HEK293T (cell line): ENCODE data around the gene TLK1.

ENCODE experiments used
- CTCF ChIA-PET: fragments of 350-600 bp; formaldehyde crosslinking; extraction: SDS; loops from one replicate; lab custom pipeline; 2021; ENCODE audit warnings: antibody characterized with exemption, inconsistent platforms; lab: Yijun Ruan, JAX
- POLR2A ChIA-PET: fragments of 350-600 bp; formaldehyde crosslinking; extraction: SDS; loops from one replicate; lab custom pipeline; 2020; ENCODE audit warnings: antibody characterized with exemption, inconsistent platforms; lab: Yijun Ruan, JAX
- DNase-seq: peaks from one replicate; pipeline ENCODE4 v3.0.0; 2012; ENCODE audit warnings: mixed read lengths; ENCODE audit errors: extremely low spot score
- ARNT ChIP-seq: fragments of 450-650 bp; IDR thresholded peaks from 2 replicates; pipeline ENCODE4 v1.6.1; 2017; ENCODE audit warnings: mild to moderate bottlenecking
- BHLHE40 ChIP-seq: fragments of 450-650 bp; IDR thresholded peaks from 2 replicates; pipeline ENCODE4 v1.6.1; 2016; ENCODE audit warnings: mild to moderate bottlenecking, moderate library complexity, borderline replicate concordance
- CTBP1 ChIP-seq: fragments of 450-650 bp; IDR thresholded peaks from 2 replicates; pipeline ENCODE4 v1.6.1; 2016; ENCODE audit warnings: borderline replicate concordance
- ELF4 ChIP-seq: fragments of 450-650 bp; IDR thresholded peaks from 2 replicates; pipeline ENCODE4 v1.6.1; 2017; ENCODE audit warnings: antibody characterized with exemption
- FOXA1 ChIP-seq: fragments of 450-650 bp; IDR thresholded peaks from 2 replicates; pipeline ENCODE4 v1.6.1; 2016; ENCODE audit warnings: mild to moderate bottlenecking
- FOXK2 ChIP-seq: fragments of 450-650 bp; IDR thresholded peaks from 2 replicates; pipeline ENCODE4 v1.6.1; 2016; ENCODE audit warnings: mild to moderate bottlenecking
- FOXM1 ChIP-seq: fragments of 450-650 bp; IDR thresholded peaks from 2 replicates; pipeline ENCODE4 v1.6.1; 2017; ENCODE audit warnings: mild to moderate bottlenecking, borderline replicate concordance
- HDGF ChIP-seq: fragments of 450-650 bp; IDR thresholded peaks from 2 replicates; pipeline ENCODE4 v1.6.1; 2017; ENCODE audit warnings: antibody characterized with exemption, borderline replicate concordance
- L3MBTL2 ChIP-seq: fragments of 450-650 bp; conservative IDR thresholded peaks from 2 replicates; pipeline ENCODE4 v1.6.1; 2016; ENCODE audit warnings: mild to moderate bottlenecking
- LEF1 ChIP-seq: fragments of 450-650 bp; IDR thresholded peaks from 2 replicates; pipeline ENCODE4 v1.6.1; 2017; ENCODE audit warnings: mild to moderate bottlenecking, borderline replicate concordance
- NFRKB ChIP-seq: fragments of 450-650 bp; IDR thresholded peaks from 2 replicates; pipeline ENCODE4 v1.6.1; 2016; ENCODE audit warnings: mild to moderate bottlenecking, moderate library complexity
- SP1 ChIP-seq: fragments of 450-650 bp; IDR thresholded peaks from 2 replicates; pipeline ENCODE4 v1.6.1; 2017
- SUZ12 ChIP-seq: fragments of 450-650 bp; IDR thresholded peaks from 2 replicates; pipeline ENCODE4 v1.6.1; 2016; ENCODE audit warnings: mild to moderate bottlenecking
- TARDBP ChIP-seq: fragments of 450-650 bp; IDR thresholded peaks from 2 replicates; pipeline ENCODE4 v1.6.1; 2016
- ZNF384 ChIP-seq: fragments of 450-650 bp; IDR thresholded peaks from 2 replicates; pipeline ENCODE4 v1.6.1; 2016
- TF ChIP-seq, protein P1 (sequence below): fragments of 450-650 bp; IDR thresholded peaks from 2 replicates; pipeline ENCODE4 v1.6.1; 2016

Gene TLK1

DNA sequence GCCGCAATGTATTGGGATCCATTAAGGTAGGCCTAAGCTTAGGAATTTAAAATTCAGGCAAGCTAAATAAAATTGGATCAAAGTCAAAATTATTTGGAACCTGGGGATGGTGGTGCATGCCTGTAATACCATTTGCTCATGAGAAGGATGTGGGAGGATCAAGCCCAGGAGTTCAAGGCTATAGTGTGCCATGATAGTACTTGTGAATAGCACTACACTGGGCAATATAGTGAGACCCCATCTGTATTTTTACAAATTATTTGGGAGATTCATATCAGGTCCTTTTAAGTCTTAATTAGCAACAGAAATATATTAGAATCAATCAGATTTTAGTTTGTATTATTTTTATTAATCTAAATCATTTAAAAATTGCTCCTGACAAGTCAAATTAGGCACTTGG lies 39.8 kb upstream of the TLK1 start:
- ChIA-PET POLR2A (no interaction called here), CTCF (no interaction called here)
- no peak for DNase-seq
- TF ChIP-seq ARNT: no peak
- no peak for TF ChIP-seq FOXK2
- no peak for TF ChIP-seq ZNF384
- TF ChIP-seq SUZ12: no peak
- TF ChIP-seq L3MBTL2: no peak
- no peak for TF ChIP-seq NFRKB
- TF ChIP-seq BHLHE40: no peak
- TF ChIP-seq LEF1: no peak
- TF ChIP-seq HDGF: no peak
- TF ChIP-seq CTBP1: no peak
- TF ChIP-seq, protein P1, sequence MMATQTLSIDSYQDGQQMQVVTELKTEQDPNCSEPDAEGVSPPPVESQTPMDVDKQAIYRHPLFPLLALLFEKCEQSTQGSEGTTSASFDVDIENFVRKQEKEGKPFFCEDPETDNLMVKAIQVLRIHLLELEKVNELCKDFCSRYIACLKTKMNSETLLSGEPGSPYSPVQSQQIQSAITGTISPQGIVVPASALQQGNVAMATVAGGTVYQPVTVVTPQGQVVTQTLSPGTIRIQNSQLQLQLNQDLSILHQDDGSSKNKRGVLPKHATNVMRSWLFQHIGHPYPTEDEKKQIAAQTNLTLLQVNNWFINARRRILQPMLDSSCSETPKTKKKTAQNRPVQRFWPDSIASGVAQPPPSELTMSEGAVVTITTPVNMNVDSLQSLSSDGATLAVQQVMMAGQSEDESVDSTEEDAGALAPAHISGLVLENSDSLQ: no peak
- no peak for TF ChIP-seq TARDBP
- no peak for TF ChIP-seq ELF4
- TF ChIP-seq SP1: no peak
- TF ChIP-seq FOXM1: no peak
- no peak for TF ChIP-seq FOXA1

DNA sequence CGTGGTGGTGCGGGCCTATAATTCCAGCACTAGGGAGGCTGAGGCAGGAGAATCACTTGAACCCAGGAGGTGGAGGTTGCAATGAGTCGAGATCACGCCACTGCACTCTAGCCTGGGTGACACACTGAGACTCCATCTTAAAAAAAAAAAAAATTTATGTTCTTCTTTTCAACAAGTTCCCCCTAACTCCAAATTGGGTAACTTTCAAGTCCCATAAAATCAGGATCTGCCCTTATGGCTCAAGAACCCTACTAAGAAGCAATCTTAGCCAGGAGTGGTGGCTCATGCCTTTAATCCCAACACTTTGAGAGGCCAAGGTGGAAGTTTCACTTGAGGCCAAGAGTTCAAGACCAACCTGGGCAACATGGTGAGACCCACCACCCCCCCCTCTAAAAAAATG lies 30.3 kb upstream of the TLK1 start:
- DNase-seq: no peak
- TF ChIP-seq BHLHE40: no peak
- POLR2A ChIA-PET: no interaction called here
- CTCF ChIA-PET: no interaction called here

DNA sequence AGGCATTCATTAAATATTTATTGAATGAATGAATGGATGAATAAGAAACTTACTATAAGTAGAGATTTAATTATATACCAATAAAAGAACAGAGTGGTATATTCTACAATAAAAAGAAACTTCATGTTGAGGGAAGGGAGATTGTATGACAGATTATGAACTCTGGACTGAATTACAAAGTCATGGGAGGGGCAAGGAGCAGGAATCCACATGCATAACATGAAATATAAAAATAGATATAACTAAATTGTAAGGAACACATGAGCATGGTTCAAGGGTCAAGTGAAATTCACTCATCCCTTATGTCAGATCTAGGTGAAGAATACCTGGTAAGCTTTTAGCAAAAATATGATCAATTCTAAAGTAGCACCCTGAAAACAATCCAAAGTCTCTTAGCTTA lies 27.1 kb upstream of the TLK1 start:
- CTCF ChIA-PET: no interaction called here
- no peak for DNase-seq
- POLR2A ChIA-PET: no interaction called here
- TF ChIP-seq ARNT: no peak
- TF ChIP-seq L3MBTL2: no peak
- no peak for TF ChIP-seq FOXA1
- TF ChIP-seq FOXK2: no peak
- TF ChIP-seq SUZ12: no peak
- no peak for TF ChIP-seq LEF1
- no peak for TF ChIP-seq HDGF
- no peak for TF ChIP-seq ELF4
- TF ChIP-seq TARDBP: no peak
- TF ChIP-seq SP1: no peak
- no peak for TF ChIP-seq ZNF384
- TF ChIP-seq, protein P1: no peak
- TF ChIP-seq NFRKB: no peak
- TF ChIP-seq FOXM1: no peak
- TF ChIP-seq CTBP1: no peak
- no peak for TF ChIP-seq BHLHE40

DNA sequence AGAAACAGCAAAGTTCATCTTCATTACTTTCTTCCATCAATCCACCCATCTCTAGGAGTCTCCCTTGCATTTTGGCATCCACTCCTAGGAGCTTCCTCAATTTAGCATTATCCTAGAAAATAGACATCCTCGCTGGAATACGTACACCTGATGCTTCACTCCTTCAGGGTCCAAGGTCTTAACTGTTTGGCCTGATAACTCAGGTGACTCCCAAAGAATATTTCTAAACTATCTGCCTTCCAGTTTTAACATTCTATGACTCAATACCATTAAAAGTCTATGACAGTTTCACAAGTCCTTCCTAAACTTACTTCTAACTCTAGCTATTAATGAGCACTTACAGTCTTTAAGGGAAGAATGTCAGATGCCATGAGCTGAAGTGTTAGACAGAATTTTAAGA lies 26.5 kb upstream of the TLK1 start:
- POLR2A ChIA-PET: no interaction called here
- TF ChIP-seq ELF4 (no peak), TARDBP (no peak), FOXA1 (no peak), BHLHE40 (no peak), SP1 (no peak), ZNF384 (no peak), HDGF (no peak), NFRKB (no peak), FOXK2 (no peak), ARNT (no peak), L3MBTL2 (no peak), CTBP1 (no peak), LEF1 (no peak), SUZ12 (no peak), FOXM1 (no peak)
- TF ChIP-seq, protein P1: no peak
- CTCF ChIA-PET: no interaction called here
- no peak for DNase-seq

DNA sequence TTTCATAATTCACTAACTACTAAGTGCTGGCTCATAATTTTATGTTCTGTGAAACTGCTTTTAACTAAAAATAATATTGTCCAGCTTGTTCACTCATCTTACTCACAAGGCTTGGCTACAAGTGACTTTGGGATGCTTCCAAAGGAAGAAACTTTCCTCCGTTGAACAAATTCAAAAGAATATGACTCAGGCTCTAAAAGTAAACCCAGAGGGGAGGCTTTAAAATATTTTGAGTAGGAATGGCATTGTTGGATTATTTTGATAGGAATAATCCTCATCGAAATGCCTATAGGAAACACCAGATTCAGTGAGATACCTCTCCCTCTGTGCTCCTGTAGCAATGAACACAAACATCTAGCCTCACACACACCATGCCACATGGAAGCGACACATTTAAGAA lies 25.2 kb upstream of the TLK1 start:
- ChIA-PET POLR2A (no interaction called here), CTCF (no interaction called here)
- DNase-seq: no peak
- TF ChIP-seq SUZ12 (no peak), CTBP1 (no peak), FOXK2 (no peak), ARNT (no peak), TARDBP (no peak), ELF4 (no peak), HDGF (no peak), BHLHE40 (no peak), FOXM1 (no peak), LEF1 (no peak), SP1 (no peak), NFRKB (no peak), ZNF384 (no peak), L3MBTL2 (no peak), FOXA1 (no peak)
- TF ChIP-seq, protein P1: no peak

DNA sequence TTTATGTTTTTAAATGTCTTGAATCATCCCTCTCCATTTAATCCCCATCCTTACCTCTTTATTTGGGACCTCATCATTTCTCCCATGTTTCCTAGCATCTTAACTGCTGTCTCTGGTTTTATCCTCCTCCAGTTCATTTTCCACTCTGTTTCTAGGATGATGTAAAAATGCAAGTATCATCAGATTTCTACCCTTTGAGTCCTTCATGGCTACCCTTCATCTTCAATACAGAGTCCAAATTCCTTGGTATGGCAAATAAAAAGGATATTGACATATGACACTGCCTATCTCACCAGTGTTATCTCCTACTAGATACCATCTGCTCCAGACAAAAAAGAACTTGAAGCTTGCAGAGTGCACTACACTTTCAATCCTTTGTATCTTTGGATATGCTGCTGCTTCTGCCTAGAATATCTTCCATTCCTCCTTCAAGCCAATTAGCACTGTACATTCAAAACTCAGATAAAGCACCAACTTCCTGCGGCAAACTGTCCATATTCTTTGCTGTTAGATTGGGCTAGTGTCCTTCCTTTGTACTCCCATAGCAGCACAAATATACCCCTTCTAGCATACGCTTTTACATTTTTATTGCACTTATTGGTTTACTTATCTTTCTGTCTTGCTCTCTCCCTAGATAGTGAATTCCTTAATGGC lies 24.6 kb upstream of the TLK1 start:
- ChIA-PET CTCF (no interaction called here), POLR2A (no interaction called here)
- TF ChIP-seq FOXA1 (no peak), ELF4 (no peak), ZNF384 (no peak), HDGF (no peak), TARDBP (no peak), SUZ12 (no peak)
- no peak for DNase-seq
